AG10803 (cell line): Measurements from ENCODE around the gene BMPR1B.

Source experiments
- DNase-seq: peaks from one replicate; pipeline ENCODE4 v3.0.0; 2010; ENCODE audit warnings: low read depth
- H3K4me3 ChIP-seq: 2 replicates; pipeline ENCODE4 v1.5.1; 2011; ENCODE audit warnings: mild to moderate bottlenecking, low read length, control low read depth
- CTCF ChIP-seq: conservative IDR thresholded peaks from 2 replicates; pipeline ENCODE4 v1.5.1; 2011; ENCODE audit warnings: mild to moderate bottlenecking, low read length, control low read depth, inconsistent platforms

Gene BMPR1B

GRCh38 chr4:94917146-94917545 is 159.4 kb downstream of the BMPR1B start:
- DNase-seq = no peak
- no peak for TF ChIP-seq CTCF
- no peak overlapping the region for H3K4me3 ChIP-seq

- TF ChIP-seq CTCF = no peak
- no peak for DNase-seq
- no peak overlapping the region for H3K4me3 ChIP-seq
Observed at GRCh38 chr4:94918543-94918942, 160.8 kb downstream of the BMPR1B start.

GRCh38 chr4:94920369-94920768 is 162.6 kb downstream of the BMPR1B start:
- no peak for TF ChIP-seq CTCF
- H3K4me3 ChIP-seq = no peak overlapping the region
- DNase-seq = no peak

GRCh38 chr4:94924566-94924965 is 166.8 kb downstream of the BMPR1B start:
- H3K4me3 ChIP-seq = no peak overlapping the region
- no peak for TF ChIP-seq CTCF
- DNase-seq = no peak

GRCh38 chr4:94925764-94926347 is 168.1 kb downstream of the BMPR1B start:
- no peak overlapping the region for H3K4me3 ChIP-seq
- DNase-seq = no peak
- no peak for TF ChIP-seq CTCF

- DNase-seq = no peak
- no peak for TF ChIP-seq CTCF
- H3K4me3 ChIP-seq = no peak overlapping the region
Observed at GRCh38 chr4:94926936-94927335, 169.2 kb downstream of the BMPR1B start.

GRCh38 chr4:94927696-94928095 is 169.9 kb downstream of the BMPR1B start:
- DNase-seq = peak; percentile 5
- H3K4me3 ChIP-seq = no peak overlapping the region
- TF ChIP-seq CTCF = no peak
